PC-9 (cell line): ENCODE measurements around the gene CCM2.

ENCODE experiments used
- EZH2 ChIP-seq: fragments of 200-600 bp; sonication (generic); IDR thresholded peaks from 2 replicates; pipeline ENCODE4 v1.8.0; 2017; ENCODE audit warnings: antibody characterized with exemption, low read depth
- TF ChIP-seq, protein P1 (sequence below): fragments of 200-600 bp; sonication (generic); conservative IDR thresholded peaks from 2 replicates; pipeline ENCODE4 v1.6.1; 2017; ENCODE audit warnings: mixed run types, antibody characterized with exemption, mild to moderate bottlenecking, moderate library complexity

DNA sequence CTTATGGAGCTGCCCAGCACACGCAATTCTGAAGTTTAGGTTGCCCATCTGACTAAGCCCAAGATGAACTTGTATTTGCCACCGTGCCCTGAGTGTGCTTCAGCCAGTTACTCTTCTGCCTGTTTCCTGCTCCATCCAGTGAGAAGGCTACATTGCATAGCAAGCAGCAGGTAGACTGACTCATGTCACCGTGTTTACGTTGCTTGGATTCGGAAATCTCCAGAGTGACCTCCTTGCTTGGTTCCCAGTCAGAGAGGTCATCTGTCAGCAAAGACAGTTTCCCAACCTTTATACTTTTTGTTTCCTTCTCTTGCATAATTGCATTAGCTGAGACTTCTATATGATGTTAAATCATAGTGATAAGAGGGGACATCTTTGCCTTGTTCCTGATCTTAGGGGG is 57.9 kb downstream of the CCM2 start:
- no peak for TF ChIP-seq EZH2
- TF ChIP-seq, protein P1, sequence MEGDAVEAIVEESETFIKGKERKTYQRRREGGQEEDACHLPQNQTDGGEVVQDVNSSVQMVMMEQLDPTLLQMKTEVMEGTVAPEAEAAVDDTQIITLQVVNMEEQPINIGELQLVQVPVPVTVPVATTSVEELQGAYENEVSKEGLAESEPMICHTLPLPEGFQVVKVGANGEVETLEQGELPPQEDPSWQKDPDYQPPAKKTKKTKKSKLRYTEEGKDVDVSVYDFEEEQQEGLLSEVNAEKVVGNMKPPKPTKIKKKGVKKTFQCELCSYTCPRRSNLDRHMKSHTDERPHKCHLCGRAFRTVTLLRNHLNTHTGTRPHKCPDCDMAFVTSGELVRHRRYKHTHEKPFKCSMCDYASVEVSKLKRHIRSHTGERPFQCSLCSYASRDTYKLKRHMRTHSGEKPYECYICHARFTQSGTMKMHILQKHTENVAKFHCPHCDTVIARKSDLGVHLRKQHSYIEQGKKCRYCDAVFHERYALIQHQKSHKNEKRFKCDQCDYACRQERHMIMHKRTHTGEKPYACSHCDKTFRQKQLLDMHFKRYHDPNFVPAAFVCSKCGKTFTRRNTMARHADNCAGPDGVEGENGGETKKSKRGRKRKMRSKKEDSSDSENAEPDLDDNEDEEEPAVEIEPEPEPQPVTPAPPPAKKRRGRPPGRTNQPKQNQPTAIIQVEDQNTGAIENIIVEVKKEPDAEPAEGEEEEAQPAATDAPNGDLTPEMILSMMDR: no peak
